HuH-7 (cell line): Measurements from ENCODE around the gene RIPOR2.

Experiments
- DNase-seq: peaks from one replicate; pipeline ENCODE4 v3.0.0; 2011; ENCODE audit warnings: low spot score

The RIPOR2 gene

DNA sequence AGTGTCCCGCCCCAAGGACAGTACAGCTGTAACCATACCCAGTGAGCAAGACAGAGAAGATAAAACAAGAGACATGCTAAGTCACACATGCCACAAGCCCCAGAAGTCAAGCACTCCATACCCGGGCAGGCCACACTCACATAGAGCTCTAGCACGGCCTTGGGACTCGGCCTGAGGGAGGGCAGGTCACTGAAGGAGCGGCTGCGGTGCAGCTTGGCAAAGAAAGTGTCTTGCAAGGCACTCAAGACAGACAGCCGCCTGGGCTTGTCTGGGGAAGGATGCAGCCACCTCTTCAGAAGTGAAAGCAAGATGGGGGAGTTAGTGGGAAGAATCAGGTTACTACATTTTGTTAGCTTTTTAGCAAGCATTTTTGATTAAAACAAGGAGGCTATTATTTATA is 88.4 kb downstream of the RIPOR2 start:
- DNase-seq = no peak

DNA sequence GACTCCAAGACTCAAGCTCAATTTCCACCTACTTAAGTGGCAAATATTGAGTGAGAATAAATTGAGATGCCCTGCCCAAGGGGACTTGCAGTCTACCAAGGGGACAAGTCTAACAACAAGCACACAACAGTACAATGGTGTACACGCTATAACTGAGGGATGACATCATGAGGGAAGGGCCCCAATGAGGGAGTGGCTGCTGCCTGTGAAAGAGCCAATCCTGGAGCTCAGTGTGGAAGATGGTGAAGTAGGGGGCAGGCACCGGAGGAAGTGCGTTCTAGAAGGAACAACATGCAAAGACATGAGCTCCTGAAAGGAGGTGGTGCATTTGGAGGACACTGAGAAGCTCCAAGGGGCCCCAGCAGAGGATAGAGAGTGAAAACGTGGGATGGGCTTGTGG is 90.2 kb downstream of the RIPOR2 start:
- DNase-seq = no peak

DNA sequence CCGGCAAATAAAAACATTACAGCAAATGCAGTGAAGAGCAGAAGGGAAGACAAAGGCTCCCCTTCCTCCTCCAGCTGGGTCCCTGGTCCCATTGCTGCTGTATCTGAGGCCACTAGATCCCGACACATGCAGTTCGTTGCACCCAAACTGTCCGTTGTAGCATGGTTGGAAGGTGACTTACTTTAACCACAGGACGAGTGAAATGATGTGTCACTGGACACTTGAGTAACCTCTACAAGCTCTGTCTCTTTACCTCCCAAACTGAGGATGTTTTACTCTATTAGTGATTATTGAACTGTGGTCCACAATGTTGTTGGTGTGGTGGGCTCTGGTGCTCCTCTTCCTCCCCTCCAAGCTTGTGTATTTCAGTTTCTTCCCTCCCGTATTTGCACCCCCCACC is 90.9 kb downstream of the RIPOR2 start:
- DNase-seq = no peak

DNA sequence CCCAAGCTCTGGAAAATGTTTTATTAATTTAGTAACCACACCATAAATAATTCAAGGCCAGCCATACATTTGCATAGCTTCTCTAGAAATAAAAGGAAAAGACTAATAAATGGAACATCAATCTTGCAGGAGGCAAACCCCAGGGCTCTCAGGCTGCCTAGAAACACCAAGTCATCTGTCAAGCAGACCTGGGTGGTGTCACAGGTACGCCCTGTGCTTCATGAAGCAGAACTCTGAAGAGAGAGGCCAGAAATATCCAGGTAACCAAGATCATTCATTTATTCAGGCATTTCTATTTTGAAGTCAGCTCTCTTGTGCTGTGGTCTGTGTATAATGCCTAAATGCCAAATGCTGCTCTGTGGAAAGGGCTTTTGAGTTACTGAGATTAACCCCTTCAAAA is 91.7 kb downstream of the RIPOR2 start:
- no peak for DNase-seq

DNA sequence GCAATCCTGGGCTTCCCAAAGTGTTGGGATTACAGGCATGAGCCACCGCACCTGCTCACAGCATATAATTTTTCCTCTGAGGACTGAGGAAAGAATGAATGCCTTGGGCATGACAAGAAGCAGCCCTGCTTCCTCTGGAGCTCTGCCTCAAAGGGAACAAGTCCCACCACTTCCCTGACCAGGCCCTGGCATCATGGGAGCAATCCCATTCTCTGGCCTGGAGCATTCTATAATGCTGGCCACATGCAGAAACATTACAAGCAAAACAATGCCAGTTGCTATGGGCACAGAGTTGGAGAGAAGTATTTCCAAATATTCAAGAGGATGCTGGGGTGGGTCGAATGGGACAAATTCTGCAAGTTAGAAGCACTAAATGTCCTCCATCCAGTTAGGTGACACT is 95.6 kb downstream of the RIPOR2 start:
- no peak for DNase-seq

DNA sequence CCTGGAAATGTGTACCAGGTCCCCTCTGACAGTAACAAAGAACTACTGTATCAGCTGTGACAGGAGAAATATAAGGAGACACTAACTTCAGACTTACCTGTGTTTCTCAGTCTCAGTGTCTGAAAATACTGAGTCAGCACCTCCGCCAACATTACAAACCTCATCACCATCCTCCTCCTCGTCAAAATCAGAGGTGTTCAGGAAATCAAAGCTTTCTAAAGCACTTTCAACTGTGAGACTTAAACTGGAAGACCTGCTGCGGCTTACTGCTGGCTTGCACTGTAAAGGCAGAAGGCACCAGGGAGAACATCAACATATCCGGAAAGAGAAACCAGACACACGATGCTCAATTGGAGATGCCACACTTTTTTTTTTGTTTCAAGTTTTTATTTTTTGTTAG is 96.8 kb downstream of the RIPOR2 start:
- no peak for DNase-seq

DNA sequence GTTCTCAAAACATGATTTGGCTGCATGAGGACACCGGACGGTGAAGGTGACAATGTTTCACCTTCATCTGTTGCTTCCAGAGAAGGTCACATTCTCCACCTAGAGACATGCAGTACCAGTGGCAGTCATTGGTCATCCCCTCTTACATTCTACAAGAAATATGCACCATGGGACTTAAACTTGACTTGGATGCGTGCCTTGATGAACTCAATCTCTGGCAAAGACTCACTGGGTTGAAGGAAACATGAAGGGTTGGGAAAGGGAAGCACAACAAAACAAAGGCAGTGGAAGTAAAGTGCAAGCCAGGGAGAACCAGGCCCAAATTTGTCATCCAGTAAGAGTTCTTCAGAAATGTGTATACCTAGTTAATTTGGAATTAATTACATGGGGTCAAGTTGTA is 97.7 kb downstream of the RIPOR2 start:
- no peak for DNase-seq

DNA sequence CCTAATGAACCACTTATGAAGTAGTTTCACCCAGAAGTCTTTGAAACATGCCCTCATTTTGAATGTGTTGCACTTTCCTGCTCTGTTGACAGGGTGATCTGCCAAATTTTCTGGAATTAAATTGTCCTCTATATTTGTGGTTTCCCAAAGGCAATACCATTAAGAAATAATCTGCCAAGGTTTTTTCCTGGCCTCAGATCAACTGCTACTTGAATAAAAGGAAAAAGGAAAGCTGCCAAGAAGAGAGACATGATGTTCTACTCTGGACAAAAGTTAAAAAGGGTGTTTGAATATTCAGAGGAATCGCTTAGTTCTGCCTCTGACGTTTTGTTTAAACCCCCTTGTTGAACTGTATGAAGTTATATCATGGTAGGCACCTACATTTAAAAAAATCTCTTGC is 99.7 kb downstream of the RIPOR2 start:
- DNase-seq = no peak

DNA sequence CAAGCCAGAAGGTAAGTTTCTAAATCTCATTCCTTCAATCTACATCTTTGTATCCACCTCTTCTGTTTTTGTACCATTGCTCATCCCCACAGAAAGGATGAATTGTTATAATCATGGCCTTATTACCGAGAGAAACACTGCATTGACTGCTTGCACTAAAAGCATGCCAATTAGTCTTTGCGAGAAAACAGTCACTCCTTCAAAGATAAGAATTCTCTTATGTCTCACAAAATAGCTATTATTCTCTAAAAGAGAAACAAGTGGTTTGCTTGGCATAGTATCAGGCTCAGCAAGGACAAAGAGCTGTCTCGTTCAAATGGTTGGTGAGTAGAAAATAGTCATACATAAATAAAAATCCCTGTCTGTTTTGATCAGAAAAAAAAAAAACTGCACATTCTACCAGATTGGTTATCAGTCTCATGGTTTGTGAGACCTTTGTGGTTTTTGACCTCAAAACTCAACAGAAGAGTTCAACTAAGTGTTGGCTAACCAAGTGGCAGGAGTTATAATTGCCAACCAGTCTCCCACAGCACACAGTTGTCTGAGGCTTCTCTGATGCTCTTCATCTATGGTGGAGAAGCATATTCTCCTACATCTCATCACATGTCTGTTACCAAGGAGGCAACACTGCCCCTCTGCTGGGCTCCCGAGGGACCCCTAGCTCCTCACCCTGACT is 101.9 kb downstream of the RIPOR2 start:
- no peak for DNase-seq

DNA sequence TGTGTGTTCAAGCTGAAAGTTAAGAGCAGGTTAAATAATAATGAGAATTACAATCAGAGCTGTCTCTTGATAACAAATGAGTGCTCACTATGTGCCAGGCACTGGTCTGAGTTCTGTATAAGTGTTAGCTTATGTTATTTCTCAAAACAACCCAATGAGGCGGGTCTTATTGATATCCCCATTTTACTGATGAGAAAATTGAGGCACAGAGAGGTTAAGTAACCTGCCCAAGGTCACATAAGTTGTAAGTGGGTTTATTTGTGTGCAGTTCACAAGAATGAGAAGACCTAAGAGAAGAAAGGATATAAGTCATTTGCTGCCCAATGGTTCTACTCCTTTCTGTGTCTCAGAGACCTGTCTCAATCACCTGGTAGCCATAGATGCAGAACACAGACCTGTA is 103.0 kb downstream of the RIPOR2 start:
- no peak for DNase-seq

DNA sequence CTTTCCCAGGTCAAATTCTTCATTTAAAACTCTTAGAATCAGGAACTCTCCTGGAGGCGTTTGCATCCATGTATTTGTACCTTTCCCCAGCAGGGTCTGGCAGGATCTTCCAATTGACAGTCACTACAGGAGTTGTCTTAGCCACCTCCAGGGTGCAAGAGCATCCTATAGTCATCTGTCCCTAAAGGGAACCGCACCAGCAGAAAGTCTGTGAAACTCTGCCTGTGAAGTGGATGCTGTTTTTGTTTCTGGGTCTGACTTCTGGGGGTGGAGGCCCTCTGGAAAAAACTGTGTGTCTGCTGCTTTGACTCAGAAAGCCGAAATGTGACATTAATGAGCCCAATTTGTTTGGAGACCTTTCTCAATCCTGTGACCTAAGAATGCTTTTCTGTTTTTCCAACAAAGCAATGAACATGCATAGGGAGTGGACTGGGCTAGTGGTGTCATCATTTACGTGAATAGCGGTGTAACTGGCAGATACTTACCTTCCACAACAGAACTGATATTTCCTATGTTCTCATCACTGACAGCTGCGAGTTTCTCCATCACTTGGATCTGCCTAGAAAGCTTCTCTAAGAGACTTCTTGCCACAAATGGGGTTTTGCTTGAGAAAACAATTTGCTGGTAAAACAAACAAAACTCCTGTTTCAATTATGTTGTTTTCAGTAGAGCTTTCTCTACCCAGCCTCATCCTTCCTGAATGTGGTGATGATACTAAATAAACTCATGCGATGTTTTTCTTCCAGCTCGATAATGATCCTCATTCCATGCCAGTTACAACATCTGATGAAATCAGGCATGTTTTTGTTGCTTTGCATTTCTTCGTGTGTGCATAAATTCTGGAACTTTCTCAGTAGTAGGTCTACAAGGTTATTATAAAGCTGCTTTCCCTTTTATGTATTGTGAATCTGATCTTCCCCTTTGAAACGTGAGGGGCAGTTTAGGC is 103.7 kb downstream of the RIPOR2 start:
- no peak for DNase-seq

DNA sequence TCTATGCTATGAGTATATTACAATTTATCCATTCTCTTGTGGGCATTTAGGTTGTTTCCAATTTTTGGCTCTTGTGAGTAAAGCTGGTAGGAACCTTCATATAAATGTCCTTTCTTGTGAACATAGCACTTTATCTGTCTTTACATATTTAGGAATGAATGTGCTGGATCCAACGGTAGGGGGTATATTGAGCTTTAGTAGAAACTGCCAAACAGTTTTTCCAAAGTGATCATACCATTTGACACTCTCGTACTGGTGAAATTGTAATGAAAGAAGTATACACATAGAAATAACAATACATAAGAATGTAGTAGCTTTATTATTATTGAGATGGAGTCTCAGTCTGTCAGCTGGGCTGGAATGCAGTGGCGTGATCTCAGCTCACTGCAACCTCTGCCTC is 106.1 kb downstream of the RIPOR2 start:
- no peak for DNase-seq

DNA sequence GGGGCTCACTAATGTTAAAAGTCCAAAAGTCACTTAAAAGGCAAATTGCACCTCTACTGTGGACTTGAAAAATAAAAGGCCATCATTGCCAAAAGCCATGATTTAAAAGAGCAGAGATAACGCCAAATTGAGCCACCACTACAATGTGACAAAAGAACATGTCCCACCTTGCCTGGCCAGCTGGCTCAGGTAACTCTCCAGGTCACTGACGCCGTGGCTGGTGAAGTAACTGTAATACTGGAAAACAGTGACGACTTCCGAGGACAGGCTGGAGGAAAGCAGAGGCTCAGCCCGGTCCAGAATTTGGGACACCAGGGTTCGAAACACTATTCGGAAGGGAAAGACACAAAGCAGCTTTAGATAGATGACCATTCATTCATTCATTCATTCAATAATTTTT is 107.8 kb downstream of the RIPOR2 start:
- DNase-seq = no peak

DNA sequence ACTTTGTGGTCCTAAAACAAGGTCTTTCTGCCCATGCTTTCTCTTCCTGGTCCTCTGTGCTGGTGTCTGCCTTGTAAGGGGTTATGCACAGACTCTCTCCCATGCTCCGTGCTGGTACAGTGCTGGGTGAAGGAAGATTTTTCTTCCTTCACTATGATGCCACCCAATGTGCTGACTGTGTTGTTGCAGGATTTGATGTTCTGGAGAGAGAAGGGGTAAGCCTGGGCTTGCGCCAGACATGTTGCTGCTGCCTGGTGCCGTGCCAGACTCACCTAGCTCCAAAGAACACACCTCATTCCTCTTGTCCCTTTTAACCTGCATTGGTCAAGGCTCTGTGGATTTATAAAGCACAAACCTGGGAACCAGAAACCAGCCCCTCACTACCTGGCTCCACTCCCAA is 108.6 kb downstream of the RIPOR2 start:
- DNase-seq = no peak

DNA sequence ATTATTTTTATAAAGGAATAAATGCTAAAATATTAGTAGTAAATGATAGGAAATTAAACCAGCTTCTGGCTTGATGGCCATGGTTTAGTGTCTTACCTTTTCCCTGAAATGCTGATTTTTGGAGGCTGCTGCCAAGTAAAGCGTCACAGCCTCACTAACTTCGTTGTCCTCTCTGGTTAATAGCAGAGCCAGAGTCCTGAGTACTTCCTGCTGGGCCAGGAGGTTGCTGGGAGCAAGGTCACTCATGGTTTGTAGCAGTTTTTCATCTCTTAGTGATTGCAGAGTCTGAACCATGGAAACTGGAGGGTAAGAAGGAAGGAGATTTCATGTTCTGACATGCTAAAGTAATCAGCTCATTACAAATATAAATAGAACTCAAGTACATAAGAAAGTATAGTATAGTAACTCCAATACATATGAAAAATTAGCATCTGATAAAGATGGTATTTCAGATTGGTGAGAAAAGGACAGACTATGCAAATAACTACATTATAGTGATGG is 110.6 kb downstream of the RIPOR2 start:
- DNase-seq = no peak

DNA sequence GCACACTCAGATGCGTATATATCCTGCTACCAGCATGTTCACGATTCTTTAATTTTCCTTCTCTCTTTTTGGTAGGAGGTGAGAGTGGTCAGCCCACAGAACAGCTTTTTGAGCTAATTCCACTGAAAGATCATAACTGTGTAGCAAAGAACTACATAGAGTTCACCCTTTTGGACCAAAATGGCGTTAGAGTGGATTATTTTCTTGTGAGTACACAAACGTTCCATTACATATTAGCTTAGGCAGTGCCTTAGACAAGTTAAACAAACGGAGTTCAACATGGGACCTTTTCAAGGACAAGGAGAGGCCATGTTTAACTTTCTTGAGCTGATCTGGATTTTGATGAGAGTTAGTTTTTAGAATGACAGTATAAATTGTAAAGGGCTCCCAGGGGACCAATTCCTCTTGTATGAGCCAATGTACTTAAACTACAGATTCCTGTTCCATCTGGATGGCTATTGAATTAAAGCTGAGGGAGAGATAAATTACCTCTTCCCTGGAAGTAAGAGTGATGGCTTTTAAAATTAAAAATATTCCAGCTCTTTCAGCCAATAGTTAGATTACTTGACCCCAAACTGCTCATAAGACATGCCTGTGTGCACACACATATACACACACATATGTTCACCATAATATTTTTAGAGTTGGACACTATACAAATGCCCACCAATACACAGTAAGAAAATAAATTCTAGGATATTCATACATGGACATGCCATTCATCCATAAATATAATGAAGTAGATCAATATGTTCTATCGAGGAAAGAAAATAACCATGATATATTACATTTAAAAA is 111.4 kb downstream of the RIPOR2 start:
- DNase-seq = no peak

DNA sequence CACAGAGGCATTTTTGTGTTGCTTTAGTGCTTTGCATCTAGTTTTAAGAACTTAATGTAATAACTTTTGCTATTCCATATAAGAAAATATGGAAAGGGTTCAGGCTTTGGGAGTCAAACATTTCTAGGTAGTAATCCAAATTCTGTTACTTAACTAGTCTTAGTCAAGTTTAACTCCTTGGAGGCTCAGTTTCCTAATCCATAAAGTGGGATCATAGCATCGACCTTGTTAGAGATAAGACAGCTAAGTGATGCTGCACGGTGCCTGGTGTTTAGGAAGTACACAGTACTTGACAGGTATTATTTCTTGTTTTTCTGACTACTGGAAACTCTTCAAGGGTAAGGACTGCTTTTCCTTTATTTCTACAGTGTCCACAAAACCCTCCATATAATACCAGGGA is 112.6 kb downstream of the RIPOR2 start:
- no peak for DNase-seq

DNA sequence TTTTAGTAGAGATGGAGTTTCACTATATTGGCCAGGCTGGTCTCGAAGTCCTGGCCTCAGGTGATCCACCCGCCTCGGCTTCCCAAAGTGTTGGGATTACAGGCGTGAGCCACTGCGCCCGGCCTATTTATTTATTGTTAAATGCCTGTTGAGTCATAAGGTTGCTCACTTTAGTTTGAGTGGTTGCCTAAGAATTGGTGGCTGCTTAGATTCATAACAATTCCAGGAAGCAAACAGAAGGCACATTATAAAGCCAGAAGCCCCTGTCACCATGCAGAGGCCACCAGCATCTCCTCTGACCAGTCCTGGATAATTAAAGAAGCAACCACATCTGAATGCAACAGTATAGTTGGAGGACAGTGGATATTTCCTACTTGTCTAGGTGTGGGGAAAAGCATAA is 113.1 kb downstream of the RIPOR2 start:
- DNase-seq = no peak

DNA sequence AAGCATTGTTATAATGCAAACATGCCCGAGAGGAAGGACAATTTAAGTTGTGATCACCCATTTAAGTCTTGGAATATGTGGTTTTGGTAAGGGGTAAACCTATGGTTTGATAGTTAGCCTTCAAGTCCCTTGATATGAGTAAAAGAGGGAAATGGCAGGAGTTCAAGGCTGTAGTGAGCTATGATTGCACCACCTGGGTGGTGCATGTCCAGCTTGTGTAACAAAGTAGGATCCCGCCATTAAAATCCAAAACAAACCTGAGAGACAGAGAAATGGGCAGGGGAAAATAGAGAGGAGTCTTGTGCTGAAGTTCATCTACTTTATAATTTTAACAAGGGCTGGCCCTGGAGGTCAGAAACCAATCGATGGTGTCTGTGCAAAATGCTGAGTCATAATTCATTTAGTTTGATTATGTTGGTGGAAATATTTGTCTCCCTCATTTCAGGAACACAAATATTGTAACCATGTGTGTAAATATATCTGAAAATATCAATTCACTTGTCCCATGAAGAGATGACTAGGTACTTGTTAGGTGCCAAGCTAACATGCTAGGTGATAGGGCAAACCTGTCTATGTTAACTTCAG is 113.8 kb downstream of the RIPOR2 start:
- DNase-seq = no peak

DNA sequence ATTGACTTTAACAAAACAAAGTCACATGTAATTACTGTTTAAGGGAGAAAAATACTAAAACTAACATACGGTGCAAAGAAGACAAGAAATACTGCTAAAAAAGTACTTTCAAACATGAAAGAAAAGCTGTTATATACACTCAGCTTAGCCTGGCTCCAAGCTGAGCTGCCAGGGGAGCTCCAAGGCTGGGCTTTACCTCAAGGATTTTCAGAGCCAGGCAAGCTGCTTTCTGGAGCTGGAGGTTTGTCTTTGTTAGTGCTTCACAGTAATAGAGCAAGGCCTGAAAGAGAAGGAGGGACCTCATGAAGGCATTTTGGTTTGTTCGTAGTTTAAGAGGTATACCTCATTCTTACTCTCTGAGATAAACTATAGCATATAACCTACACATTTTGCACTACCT is 117.4 kb downstream of the RIPOR2 start:
- no peak for DNase-seq

DNA sequence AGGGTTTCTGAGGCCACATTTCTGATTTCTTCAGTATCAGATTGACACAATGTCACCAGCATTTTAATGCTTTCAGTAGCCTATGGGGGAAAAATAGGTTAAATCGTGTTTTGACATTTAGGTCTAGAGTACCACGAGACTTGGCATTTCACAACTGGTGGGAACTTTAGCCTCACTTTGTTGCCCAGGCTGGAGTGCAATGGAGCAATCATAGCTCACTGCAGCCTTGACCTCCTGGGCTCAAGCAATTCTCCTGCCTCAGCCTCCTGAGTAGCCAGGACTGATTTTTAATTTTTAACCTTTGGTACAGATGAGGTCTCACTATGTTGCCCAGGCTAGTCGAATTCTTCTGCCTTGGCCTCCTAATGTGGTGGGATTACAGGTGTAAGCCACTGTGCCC is 126.0 kb downstream of the RIPOR2 start:
- DNase-seq = no peak

DNA sequence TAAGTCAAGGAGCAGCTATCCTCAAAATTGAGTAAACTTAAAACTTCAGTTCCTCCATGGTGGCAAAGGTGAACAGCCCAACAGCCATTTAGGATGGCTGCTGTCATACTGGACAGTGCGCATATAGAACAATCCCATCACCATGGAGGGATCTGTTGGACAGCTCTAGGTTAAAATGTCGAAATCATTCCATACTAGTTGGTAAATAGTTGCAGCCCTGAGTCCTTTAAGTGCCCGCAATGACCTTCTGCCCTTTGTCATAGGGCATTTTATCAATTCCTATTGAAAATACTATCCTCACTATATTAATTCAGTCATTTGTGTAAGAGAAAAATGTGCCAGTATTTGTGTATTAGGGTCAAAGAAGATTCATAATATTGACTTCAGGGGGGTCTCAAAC is 128.2 kb downstream of the RIPOR2 start:
- no peak for DNase-seq
